LNCaP clone FGC (cell line): ENCODE data around the gene CDC42EP1.

ENCODE experiments used
- DNase-seq: peaks from one replicate; pipeline ENCODE4 v3.0.0-alpha.2; 2011; ENCODE audit warnings: low read depth
- H3K4me3 ChIP-seq: 2 replicates; pipeline ENCODE4 v1.5.1; 2011; ENCODE audit warnings: mild to moderate bottlenecking, low read depth, low read length, control low read depth
- TF ChIP-seq, protein P1 (sequence below): IDR thresholded peaks from 2 replicates; pipeline ENCODE4 v1.5.1; 2012; ENCODE audit warnings: mild to moderate bottlenecking; ENCODE audit not compliant: control insufficient read depth, insufficient read depth; ENCODE audit errors: extremely low read depth

CDC42EP1 gene

DNA sequence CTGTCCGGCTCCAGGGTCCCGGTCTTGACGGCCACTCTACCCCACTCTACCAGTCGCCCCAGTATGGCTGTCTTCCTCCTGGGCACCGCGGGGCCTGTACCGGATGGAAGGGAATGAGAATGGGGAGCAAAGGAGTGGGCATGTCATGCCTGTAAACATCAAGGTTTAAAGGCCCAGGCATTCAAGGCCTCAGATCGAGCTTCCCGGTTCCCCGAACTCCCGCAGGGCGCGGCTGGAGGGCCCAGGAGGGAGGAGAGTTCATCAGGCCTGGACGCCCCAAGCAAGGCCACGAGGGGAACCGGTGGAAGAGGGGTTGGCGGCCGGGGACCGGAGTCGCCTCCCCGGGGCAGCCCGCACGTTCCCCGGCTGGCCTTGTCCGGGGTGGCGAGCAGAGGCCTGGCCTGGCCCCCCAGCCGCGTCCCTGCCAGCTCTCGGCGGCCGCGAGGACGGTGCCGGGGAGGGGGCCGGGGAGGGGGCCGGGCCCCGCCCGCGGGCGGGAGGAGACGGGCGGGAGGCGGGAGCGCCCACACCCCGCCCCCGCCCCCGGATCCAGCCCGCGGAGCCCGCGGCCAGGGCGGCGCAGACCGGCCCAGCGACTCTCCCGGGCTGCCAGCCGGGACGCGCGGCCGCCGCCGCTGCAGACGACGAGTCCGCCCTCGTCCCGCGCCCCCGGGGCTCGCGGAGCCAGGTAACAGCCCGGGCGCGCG lies at the start of gene CDC42EP1:
CDC42EP1 (plus strand) TSS at position 580 of the 707 bp plus-strand sequence. CDS start 5,870 bp downstream, outside the sequence.
- peak within 1 kb of the TSS; percentile 53 for H3K4me3 ChIP-seq
- TF ChIP-seq, protein P1, sequence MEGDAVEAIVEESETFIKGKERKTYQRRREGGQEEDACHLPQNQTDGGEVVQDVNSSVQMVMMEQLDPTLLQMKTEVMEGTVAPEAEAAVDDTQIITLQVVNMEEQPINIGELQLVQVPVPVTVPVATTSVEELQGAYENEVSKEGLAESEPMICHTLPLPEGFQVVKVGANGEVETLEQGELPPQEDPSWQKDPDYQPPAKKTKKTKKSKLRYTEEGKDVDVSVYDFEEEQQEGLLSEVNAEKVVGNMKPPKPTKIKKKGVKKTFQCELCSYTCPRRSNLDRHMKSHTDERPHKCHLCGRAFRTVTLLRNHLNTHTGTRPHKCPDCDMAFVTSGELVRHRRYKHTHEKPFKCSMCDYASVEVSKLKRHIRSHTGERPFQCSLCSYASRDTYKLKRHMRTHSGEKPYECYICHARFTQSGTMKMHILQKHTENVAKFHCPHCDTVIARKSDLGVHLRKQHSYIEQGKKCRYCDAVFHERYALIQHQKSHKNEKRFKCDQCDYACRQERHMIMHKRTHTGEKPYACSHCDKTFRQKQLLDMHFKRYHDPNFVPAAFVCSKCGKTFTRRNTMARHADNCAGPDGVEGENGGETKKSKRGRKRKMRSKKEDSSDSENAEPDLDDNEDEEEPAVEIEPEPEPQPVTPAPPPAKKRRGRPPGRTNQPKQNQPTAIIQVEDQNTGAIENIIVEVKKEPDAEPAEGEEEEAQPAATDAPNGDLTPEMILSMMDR, result no peak
- no peak for DNase-seq

- TF ChIP-seq, protein P1, result no peak
- H3K4me3 ChIP-seq, result no peak overlapping the region
- no peak for DNase-seq
Measured at GRCh38 chr22:37511395-37512104, 48.7 kb upstream of the CDC42EP1 start.

- H3K4me3 ChIP-seq, result no peak overlapping the region
- TF ChIP-seq, protein P1, result no peak
- DNase-seq, result no peak
Measured at GRCh38 chr22:37514526-37515051, 45.7 kb upstream of the CDC42EP1 start.

DNA sequence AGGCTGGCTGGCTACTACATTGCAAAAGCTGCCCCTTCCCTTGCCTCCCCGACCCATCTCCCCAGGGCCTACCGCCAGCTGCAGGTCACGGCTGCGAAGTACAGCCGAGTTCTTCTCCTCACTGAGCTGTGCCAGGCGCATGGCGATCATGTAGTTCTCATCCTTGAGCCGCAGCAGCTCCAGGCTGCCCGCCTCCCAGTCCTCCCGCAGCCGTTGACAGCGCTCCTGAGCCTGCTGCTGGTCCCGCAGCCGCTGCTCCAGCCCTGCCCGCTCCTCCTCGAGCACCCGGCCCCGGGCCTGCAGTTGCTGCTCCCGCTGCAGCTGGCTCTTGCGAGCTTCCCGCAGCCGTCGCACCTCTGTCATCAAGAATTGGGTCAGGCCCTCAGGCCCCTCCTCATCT lies 44.4 kb upstream of the CDC42EP1 start:
- DNase-seq, result no peak
- TF ChIP-seq, protein P1, result no peak
- H3K4me3 ChIP-seq, result no peak overlapping the region

- TF ChIP-seq, protein P1, result no peak
- H3K4me3 ChIP-seq, result no peak overlapping the region
- DNase-seq, result no peak
Measured at GRCh38 chr22:37516456-37516855, 43.8 kb upstream of the CDC42EP1 start.

GRCh38 chr22:37517826-37518450 lies 42.3 kb upstream of the CDC42EP1 start:
- H3K4me3 ChIP-seq, result no peak overlapping the region
- TF ChIP-seq, protein P1, result no peak
- DNase-seq, result no peak
